Measurements from ENCODE around the gene KIF21B.

DNA sequence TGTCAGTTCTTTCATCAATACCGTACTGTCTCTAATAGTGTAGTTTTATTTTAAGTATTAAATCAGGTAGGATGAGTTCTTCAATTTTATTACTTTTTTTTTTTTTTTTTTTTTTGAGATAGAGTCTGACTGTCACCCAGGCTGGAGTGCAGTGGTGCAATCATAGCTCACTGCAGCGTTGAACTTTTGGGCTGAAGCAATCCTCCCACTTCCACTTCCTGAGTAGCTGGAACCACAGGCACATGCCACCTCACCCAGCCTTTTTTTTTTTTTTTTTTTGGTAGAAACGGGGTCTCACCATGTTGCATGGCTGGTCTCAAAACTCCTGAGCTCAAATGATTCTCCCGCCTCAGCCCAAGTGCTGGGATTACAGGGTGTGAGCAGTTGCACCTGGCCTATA is 84.6 kb downstream of the KIF21B start:
- TF ChIP-seq GATA2 (IDR thresholded peaks at IDR 0.05; ENCODE audit: low read depth, low read length), result no peak
- no peak for TF ChIP-seq GATA3 (IDR thresholded peaks at IDR 0.05; ENCODE audit: low read depth, low read length)

Measured in SH-SY5Y (cell line).